OCI-LY3 (cell line): Measurements from ENCODE around the gene MYO16.
A peak's percentile ranks its signal among the peaks of the same experiment; 100 is the strongest.

Experiments used
- H2AFZ ChIP-seq: fragments of 200-600, 300-600 bp; shearing (Covaris generic); 2 replicates; pipeline ENCODE4 v1.6.0; 2014; ENCODE audit warnings: antibody characterized with exemption, low read depth, low read length
- H3K27ac ChIP-seq: fragments of 200-600, 300-600 bp; sonication (generic); 2 replicates; pipeline ENCODE4 v1.5.1; 2014; ENCODE audit warnings: mild to moderate bottlenecking, low read length, moderate library complexity, mixed read lengths
- H3K27me3 ChIP-seq: fragments of 200-600, 300-600 bp; sonication (generic); 2 replicates; pipeline ENCODE4 v1.6.1; 2014; ENCODE audit warnings: low read depth, low read length, mixed read lengths
- H3K36me3 ChIP-seq: fragments of 200-600, 300-600 bp; sonication (generic); replicated peaks from 2 replicates; pipeline ENCODE3; 2014; ENCODE audit warnings: low read depth, low read length, mixed read lengths
- H3K4me1 ChIP-seq: fragments of 300-600, 200-600 bp; sonication (generic); 2 replicates; pipeline ENCODE4 v1.6.1; 2014; ENCODE audit warnings: low read length, mixed read lengths
- H3K4me2 ChIP-seq: fragments of 200-600, 300-600 bp; sonication (generic); 2 replicates; pipeline ENCODE4 v1.6.1; 2014; ENCODE audit warnings: low read length, mixed read lengths
- H3K4me3 ChIP-seq: fragments of 300-600, 200-600 bp; sonication (generic); 2 replicates; pipeline ENCODE4 v1.5.1; 2014; ENCODE audit warnings: antibody characterized with exemption, mild to moderate bottlenecking, low read length, moderate library complexity
- H3K79me2 ChIP-seq: fragments of 300-600, 200-600 bp; shearing (Covaris generic); 2 replicates; pipeline ENCODE4 v1.6.1; 2014; ENCODE audit warnings: mild to moderate bottlenecking, low read length, mixed read lengths
- H3K9ac ChIP-seq: fragments of 300-600, 200-600 bp; shearing (Covaris generic); 2 replicates; pipeline ENCODE4 v1.6.0; 2014; ENCODE audit warnings: mild to moderate bottlenecking, low read length, moderate library complexity
- H3K9me3 ChIP-seq: fragments of 200-600, 300-600 bp; shearing (Covaris generic); 2 replicates; pipeline ENCODE4 v1.6.1; 2014; ENCODE audit warnings: low read length, mixed read lengths; ENCODE audit not compliant: insufficient read depth
- H4K20me1 ChIP-seq: fragments of 200-600, 300-600 bp; sonication (generic); 2 replicates; pipeline ENCODE4 v1.6.1; 2016; ENCODE audit warnings: low read length, mixed read lengths; ENCODE audit not compliant: insufficient read depth
- EZH2phosphoT487 ChIP-seq: fragments of 200-600 bp; shearing (Covaris generic); IDR thresholded peaks from 2 replicates; pipeline ENCODE4 v1.6.1; 2018; ENCODE audit warnings: antibody characterized with exemption, mixed run types, low read depth
- TF ChIP-seq, protein P1 (sequence below): fragments of 200-600, 300-600 bp; sonication (generic); IDR thresholded peaks from 2 replicates; pipeline ENCODE4 v1.5.1; 2014; ENCODE audit warnings: antibody characterized with exemption, low read length, low read depth

Gene MYO16

DNA sequence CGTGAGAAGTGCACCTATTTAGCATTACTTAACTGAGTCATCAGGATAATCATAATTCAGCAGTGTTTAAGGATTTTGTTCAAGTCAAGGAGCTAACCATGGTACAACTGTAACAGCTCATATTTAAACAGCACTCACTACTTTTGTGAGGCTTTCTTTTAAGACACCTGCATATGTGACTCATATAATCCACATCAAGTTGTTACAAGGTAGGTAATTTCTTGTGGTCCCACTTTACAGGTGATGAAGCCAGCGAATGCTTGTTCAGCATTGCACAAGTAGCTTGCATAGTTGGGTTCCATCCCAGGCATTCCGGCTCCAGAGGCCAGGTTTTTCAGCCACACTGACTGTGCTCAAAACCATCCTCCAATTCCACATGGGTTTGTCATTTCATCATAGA lies 569.2 kb downstream of the MYO16 start:
- TF ChIP-seq, protein P1, sequence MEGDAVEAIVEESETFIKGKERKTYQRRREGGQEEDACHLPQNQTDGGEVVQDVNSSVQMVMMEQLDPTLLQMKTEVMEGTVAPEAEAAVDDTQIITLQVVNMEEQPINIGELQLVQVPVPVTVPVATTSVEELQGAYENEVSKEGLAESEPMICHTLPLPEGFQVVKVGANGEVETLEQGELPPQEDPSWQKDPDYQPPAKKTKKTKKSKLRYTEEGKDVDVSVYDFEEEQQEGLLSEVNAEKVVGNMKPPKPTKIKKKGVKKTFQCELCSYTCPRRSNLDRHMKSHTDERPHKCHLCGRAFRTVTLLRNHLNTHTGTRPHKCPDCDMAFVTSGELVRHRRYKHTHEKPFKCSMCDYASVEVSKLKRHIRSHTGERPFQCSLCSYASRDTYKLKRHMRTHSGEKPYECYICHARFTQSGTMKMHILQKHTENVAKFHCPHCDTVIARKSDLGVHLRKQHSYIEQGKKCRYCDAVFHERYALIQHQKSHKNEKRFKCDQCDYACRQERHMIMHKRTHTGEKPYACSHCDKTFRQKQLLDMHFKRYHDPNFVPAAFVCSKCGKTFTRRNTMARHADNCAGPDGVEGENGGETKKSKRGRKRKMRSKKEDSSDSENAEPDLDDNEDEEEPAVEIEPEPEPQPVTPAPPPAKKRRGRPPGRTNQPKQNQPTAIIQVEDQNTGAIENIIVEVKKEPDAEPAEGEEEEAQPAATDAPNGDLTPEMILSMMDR = no peak
- Histone ChIP-seq H3K79me2 (no peaks in the 10 kb centered on the region), H4K20me1 (no peaks in the 10 kb centered on the region), H3K27me3 (no peaks in the 10 kb centered on the region), H3K4me3 (no peak overlapping the region), H2AFZ (no peak overlapping the region), H3K9ac (no peak overlapping the region), H3K36me3 (no peaks in the 10 kb centered on the region), H3K4me2 (no peak overlapping the region), H3K4me1 (no peaks in the 10 kb centered on the region), H3K9me3 (no peaks in the 10 kb centered on the region; the same call in 1 of the 2 replicates), H3K27ac (no peak overlapping the region)

DNA sequence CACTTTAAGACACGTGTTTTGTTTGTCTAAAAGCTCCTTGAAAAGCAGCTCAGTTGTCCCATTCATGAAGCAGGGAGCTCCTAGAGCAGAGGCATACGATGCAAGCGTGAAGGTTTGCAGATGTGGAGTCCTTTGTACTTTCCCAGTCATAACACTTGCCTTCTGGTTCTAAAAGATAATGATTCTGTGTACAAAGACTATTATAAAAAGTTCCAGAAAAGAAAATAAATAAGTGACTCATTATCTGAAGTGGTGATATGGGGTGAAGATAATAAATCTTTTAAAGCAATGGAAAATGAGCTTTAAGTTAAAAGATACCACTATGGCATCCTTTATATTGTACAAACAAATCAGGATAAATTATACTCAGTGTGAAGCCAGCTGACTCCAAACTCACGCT lies 569.9 kb downstream of the MYO16 start:
- no peaks in the 10 kb centered on the region for H3K9me3 ChIP-seq
- no peak for TF ChIP-seq EZH2phosphoT487
- TF ChIP-seq, protein P1 = no peak
- no peaks in the 10 kb centered on the region for H3K27me3 ChIP-seq
- H3K9ac ChIP-seq = no peak overlapping the region
- no peak overlapping the region for H2AFZ ChIP-seq
- H3K36me3 ChIP-seq = no peaks in the 10 kb centered on the region
- H3K4me1 ChIP-seq = no peaks in the 10 kb centered on the region
- H3K27ac ChIP-seq = no peak overlapping the region
- H4K20me1 ChIP-seq = no peaks in the 10 kb centered on the region
- H3K79me2 ChIP-seq = no peaks in the 10 kb centered on the region
- no peak overlapping the region for H3K4me3 ChIP-seq
- H3K4me2 ChIP-seq = no peak overlapping the region

DNA sequence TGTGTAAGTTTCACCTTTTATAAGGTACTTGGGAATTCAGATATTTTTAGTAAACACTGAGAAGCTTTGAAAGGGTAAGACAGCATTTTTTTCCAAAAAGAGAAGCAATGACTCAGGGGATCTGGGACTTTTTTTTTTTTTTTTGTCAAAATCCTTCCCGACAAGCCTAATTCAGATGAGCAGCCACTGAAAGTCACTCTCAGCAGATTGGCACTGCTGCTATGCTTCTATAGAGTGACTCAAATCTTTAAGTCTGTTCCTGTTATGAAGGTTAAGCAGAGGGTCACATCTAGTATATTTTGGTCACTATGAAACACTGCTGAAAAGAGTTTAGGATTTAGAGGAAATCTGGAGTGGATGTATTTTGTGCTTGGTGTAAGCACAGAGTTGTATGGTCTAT lies 571.1 kb downstream of the MYO16 start:
- Histone ChIP-seq H3K4me3 (no peak overlapping the region), H3K9me3 (no peaks in the 10 kb centered on the region), H3K36me3 (no peaks in the 10 kb centered on the region), H2AFZ (no peak overlapping the region), H3K27me3 (no peaks in the 10 kb centered on the region), H4K20me1 (no peaks in the 10 kb centered on the region), H3K79me2 (no peaks in the 10 kb centered on the region), H3K9ac (no peak overlapping the region), H3K4me1 (no peaks in the 10 kb centered on the region), H3K4me2 (no peak overlapping the region), H3K27ac (no peak overlapping the region)
- no peak for TF ChIP-seq EZH2phosphoT487
- TF ChIP-seq, protein P1 = no peak

DNA sequence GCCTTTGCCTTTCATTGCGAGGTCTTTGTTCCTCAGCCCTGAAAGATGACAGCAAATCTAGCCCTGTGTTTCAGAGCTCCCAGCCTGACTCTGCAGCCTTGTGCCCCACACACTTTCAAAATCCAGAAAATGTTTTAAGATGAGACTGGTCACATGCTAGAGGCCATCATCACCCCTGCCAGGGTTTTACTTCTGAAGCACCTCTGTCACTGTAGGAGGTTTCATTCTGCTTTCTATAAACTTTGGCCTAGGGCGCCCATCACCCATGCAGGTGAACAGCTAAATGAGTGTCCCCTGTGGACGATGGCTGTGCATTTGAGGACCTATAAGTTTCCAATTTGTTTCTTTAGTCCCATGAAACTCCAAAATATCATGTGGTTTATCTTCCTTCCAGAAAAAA lies 574.2 kb downstream of the MYO16 start:
- TF ChIP-seq EZH2phosphoT487 = no peak
- TF ChIP-seq, protein P1 = no peak
- no peaks in the 10 kb centered on the region for H3K79me2 ChIP-seq
- H3K4me2 ChIP-seq = no peak overlapping the region
- H3K27ac ChIP-seq = no peak overlapping the region
- no peaks in the 10 kb centered on the region for H3K36me3 ChIP-seq
- no peaks in the 10 kb centered on the region for H3K27me3 ChIP-seq
- no peak overlapping the region for H3K9ac ChIP-seq
- no peak overlapping the region for H3K4me3 ChIP-seq
- H4K20me1 ChIP-seq = no peaks in the 10 kb centered on the region
- no peaks in the 10 kb centered on the region for H3K9me3 ChIP-seq
- H2AFZ ChIP-seq = 0 out of 2 replicates have a peak overlapping the region, but pooled peaks have one; percentile 27
- H3K4me1 ChIP-seq = no peaks in the 10 kb centered on the region
